Measurements from ENCODE around the gene AMPH.

- TF ChIP-seq CTCF (IDR thresholded peaks at IDR 0.05) (no peak), POLR2A (IDR thresholded peaks at IDR 0.05) (no peak)
Measured at GRCh38 chr7:38373155-38373554, 258.0 kb downstream of the AMPH start.

Data from tibial nerve (tissue), 3 donors.